HG03060 (cell line): ENCODE data around the gene UBE2C.

ENCODE experiments used
- ATAC-seq: cut with Tn5 transposase; IDR thresholded peaks from one replicate; pipeline ENCODE4 v1.9.1; 2021; ENCODE audit warnings: low read depth, moderate number of reproducible peaks; ENCODE audit not compliant: unreplicated experiment

UBE2C gene

GRCh38 chr20:45853484-45853883 is 41.0 kb downstream of the UBE2C start:
- no peak for ATAC-seq

DNA sequence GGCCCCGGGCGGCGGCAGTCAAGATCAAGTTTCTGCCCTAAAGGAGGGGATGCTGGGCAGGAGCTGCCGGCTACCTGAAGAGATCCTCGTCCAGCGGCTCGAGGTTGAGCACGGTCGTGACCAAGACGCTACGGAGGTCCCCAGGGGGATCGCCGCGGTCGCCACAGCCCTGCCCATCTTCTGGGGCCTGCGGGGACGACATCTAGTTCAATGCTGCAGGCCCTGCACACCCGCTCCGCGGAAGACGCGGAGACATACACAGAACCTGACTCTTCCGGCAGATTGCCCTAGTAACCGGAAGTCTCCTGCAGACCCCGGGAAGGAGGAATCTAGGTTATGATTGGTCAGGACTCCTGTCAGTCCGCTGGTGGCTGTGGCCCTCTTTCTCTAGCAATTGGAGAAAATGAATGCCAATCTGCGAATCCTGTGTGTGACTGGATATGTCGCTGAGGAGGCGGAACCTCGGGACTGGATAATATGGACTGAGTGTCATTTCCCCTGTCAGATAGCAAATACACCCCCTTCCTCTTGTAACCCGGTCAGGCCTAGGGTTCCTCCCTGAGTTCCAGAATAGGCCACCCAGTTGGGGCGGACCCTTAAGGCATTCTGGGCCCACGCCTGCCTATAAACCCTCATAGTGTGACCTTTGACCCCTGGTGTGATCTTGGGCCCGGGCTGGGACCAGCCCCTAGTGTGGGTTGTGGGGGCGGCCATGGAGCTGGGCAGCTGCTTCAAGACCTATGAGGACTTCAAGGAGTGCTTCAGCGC is 44.9 kb downstream of the UBE2C start, which contains the start of the genes ACOT8 and ZSWIM3:
Gene ACOT8 (minus strand): TSS at position 279 of the 768 bp plus-strand sequence. CDS start 77 bp downstream, at position 202.
Gene ZSWIM3 (plus strand): TSS at position 501 of the 768 bp plus-strand sequence. CDS start 212 bp downstream, at position 713.
- peak; percentile 88 for ATAC-seq

GRCh38 chr20:45857882-45858216 is 45.4 kb downstream of the UBE2C start:
- ATAC-seq = no peak

DNA sequence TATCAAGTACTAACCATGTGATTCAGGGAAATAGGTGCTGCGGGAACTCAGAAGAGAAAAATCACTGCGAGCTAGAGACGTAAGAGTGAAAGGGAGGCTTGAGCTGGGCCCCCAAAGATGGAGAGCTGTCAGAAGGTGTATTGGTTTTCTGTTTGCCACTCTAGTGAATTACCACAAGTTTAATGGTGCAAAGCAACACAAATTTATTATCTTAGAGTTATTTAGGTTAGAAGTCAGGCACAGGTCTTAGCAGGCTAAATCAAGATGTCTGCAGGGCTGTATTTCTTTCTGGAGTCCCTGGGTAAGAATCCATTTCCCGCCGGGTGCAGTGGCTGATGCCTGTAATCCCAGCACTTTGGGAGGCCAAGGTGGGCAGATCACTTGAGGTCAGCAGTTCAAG is 47.5 kb downstream of the UBE2C start:
- ATAC-seq = no peak

DNA sequence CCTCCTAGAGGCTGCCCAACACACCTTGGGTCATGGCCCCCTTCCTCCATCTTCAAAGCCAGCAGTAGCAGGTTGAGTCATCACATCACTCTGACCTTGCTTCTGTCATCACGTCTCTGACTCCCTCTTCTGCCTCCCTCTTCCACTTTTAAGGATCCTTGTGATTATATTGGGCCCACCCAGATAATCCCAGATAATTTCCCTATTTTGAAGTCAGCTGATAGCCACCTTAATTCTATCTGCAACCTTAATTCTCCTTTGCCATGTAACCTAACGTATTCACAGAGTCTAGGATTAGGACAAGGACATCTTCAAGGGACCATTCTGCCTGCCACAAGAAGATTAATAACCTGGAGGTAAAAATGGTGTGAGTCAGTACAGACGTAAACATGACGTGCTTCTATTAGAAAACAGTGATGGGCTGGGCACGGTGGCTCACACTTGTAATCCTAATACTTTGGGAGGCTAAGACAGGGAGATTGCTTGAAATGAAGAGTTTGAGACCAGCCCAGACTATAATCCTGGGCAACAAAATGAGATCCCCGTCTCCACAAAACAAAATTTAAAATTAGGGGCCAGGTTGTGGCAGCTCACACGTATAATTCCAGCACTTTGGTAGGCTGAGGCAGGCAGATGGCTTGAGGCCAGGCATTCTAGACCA is 48.2 kb downstream of the UBE2C start:
- no peak for ATAC-seq

DNA sequence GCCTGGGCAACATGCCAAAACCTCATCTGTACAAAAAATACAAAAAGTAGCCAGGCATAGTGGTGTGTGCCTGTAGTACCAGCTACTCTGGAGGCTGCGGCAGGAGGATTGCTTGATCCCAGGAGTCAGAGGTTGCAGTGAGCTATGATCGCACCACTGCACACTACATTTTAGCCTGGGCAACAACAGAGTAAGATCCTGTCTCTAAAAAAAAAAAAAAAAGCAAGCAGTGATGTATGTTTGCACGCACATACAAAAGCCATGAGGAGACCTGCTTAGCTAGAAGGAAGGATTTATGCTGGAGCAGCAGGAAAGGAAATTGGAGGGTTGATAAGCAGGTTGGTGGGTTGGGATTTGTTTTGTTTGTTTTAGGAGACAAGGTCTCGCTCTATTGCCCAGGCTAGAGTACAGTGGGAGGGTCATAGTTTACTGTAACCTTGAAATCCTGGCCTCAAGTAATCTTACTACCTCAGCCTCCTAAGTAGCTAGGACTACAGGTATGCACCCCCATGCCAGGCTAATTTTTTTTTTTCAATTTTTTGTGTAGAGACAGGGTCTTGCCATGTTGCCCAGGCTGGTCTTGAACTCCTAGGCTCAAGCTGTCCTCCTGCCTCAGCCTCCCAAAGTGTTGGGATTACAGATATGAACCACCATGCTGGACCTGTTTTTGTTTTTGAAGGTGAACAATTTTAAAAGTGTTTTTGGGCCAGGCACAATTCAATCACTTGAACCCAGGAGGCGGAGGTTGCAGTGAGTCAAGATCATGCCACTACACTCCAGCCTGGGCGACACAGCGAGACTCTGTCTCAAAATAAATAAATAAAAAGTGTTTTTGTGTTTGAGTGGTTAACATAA is 49.0 kb downstream of the UBE2C start:
- no peak for ATAC-seq

GRCh38 chr20:45863543-45864470 is 51.4 kb downstream of the UBE2C start:
- no peak for ATAC-seq

GRCh38 chr20:45866454-45866853 is 54.0 kb downstream of the UBE2C start:
- ATAC-seq = no peak
